Activated CD4-positive, alpha-beta T cell treated with anti-CD3 and anti-CD28 coated beads, Interleukin-2, amount 50 U/mL, for 4 hours (primary cell): ENCODE results near the gene NUP210.
A peak's percentile ranks its signal among the peaks of the same experiment; 100 is the strongest.

Experiments
- DNase-seq, 2 experiments: peaks; one replicate each; pipeline ENCODE4 v3.0.0-alpha.2; 2020

NUP210 gene

GRCh38 chr3:13347390-13347950 is 72.7 kb downstream of the NUP210 start:
- DNase-seq, result no peak

- DNase-seq, result peak; percentile 65 to 70
Observed at GRCh38 chr3:13346481-13347389, 73.4 kb downstream of the NUP210 start.

GRCh38 chr3:13345772-13346171 is 74.3 kb downstream of the NUP210 start:
- DNase-seq, result no peak

- no peak for DNase-seq
Observed at GRCh38 chr3:13345284-13345683, 74.8 kb downstream of the NUP210 start.

- no peak for DNase-seq
Observed at GRCh38 chr3:13344663-13345062, 75.5 kb downstream of the NUP210 start.

- DNase-seq, result no peak
Observed at GRCh38 chr3:13343601-13344000, 76.5 kb downstream of the NUP210 start.

GRCh38 chr3:13341229-13341905 is 78.8 kb downstream of the NUP210 start:
- DNase-seq, result no peak

- no peak for DNase-seq
Observed at GRCh38 chr3:13339833-13340232, 80.3 kb downstream of the NUP210 start.

GRCh38 chr3:13338996-13339395 is 81.1 kb downstream of the NUP210 start:
- DNase-seq, result no peak

- no peak for DNase-seq
Observed at GRCh38 chr3:13338231-13338630, 81.9 kb downstream of the NUP210 start.

GRCh38 chr3:13336592-13336991 is 83.5 kb downstream of the NUP210 start:
- DNase-seq, result no peak

- DNase-seq, result no peak
Observed at GRCh38 chr3:13335503-13335902, 84.6 kb downstream of the NUP210 start.

GRCh38 chr3:13335059-13335458 is 85.1 kb downstream of the NUP210 start:
- no peak for DNase-seq

- no peak for DNase-seq
Observed at GRCh38 chr3:13333236-13333897, 86.8 kb downstream of the NUP210 start.

GRCh38 chr3:13332740-13333139 is 87.4 kb downstream of the NUP210 start:
- DNase-seq, result no peak

GRCh38 chr3:13332158-13332557 is 88.0 kb downstream of the NUP210 start:
- DNase-seq, result no peak

- DNase-seq, result no peak
Observed at GRCh38 chr3:13329746-13330145, 90.4 kb downstream of the NUP210 start.

- DNase-seq, result no peak
Observed at GRCh38 chr3:13325892-13326443, 94.2 kb downstream of the NUP210 start.

- no peak for DNase-seq
Observed at GRCh38 chr3:13324835-13325501, 95.2 kb downstream of the NUP210 start.

- DNase-seq, result no peak
Observed at GRCh38 chr3:13323822-13324221, 96.3 kb downstream of the NUP210 start.

- no peak for DNase-seq
Observed at GRCh38 chr3:13322324-13322723, 97.8 kb downstream of the NUP210 start.

GRCh38 chr3:13319564-13320220 is 100.4 kb downstream of the NUP210 start:
- no peak for DNase-seq
